ENCODE measurements around the gene PCAT6.
"Not testable (repeated sequence)": the region's sequence is repeated elsewhere in the genome, so short reads cannot be mapped to it uniquely, and the experiment has no call there.

Gene PCAT6

DNA sequence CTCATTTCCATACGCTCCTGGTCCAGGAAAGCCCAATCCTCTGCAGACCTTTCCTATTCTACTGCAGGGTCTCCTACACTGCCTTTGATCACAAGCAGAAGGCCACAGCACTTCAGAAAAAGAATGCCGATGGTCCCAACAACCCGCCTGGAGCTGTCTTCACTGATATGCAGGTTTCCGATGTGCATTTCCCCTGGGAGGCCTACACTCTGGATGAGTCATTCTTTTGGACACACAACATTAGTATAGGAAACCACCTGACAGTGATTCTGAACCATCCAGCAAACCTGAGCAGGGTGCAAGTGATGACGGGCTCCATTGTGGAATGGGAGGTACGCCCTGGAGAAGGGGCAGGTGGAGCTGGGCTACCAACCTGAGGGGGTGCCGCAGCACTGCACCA, 15.0 kb downstream of the PCAT6 start:
- no peaks in the 10 kb centered on the region for H3K27me3 Mint-ChIP-seq
- no peaks in the 10 kb centered on the region for H3K9me3 Mint-ChIP-seq
- no peak overlapping the region for H3K4me3 Mint-ChIP-seq
- no peaks in the 10 kb centered on the region for H3K36me3 Mint-ChIP-seq
- no peak overlapping the region for H3K27ac Mint-ChIP-seq
- no peaks in the 10 kb centered on the region for H3K4me1 Mint-ChIP-seq

DNA sequence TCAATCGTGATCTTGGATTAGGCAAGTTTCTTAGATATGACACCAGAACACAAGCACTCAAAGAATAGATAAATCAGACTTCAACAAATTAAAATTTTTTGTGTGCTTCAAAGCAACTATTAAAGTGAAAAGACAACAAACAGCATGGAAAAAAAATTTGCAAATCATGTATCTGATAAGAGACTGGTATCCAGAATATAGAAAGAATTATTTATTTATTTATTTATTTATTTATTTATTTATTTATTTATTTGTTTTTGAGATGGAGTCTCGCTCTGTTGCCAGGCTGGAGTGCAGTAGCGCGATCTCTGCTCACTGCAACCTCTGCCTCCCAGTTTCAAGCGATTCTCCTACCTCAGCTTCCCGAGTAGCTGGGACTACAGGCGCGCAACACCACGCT, 18.5 kb downstream of the PCAT6 start:
- not testable (repeated sequence) for H3K36me3 Mint-ChIP-seq, H3K27me3 Mint-ChIP-seq, H3K27ac Mint-ChIP-seq, H3K9me3 Mint-ChIP-seq, H3K4me1 Mint-ChIP-seq, H3K4me3 Mint-ChIP-seq

DNA sequence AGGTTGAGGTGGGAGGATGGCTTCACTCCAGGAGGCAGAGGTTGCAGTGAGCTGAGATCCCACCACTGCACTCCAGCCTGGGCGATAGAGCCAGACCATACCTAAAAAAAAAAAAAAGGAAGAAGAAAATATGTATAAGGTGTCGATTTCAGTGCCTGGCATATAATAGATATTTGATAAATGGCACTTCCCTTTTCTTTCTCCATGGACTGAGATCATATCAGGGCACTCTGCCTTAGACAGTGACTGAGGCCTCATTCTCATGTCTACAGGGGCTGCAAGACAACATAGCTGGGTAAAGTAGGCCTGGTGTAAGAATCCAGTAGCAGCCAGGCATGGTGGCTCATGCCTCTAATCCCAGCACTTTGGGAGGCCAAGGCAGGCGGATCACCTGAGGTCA, 21.2 kb downstream of the PCAT6 start:
- no peak overlapping the region for H3K4me3 Mint-ChIP-seq
- H3K4me1 Mint-ChIP-seq, result peaks cover 20% of the 10 kb centered on the region
- H3K9me3 Mint-ChIP-seq, result no peaks in the 10 kb centered on the region
- H3K27ac Mint-ChIP-seq, result no peak overlapping the region
- no peaks in the 10 kb centered on the region for H3K36me3 Mint-ChIP-seq
- no peaks in the 10 kb centered on the region for H3K27me3 Mint-ChIP-seq

DNA sequence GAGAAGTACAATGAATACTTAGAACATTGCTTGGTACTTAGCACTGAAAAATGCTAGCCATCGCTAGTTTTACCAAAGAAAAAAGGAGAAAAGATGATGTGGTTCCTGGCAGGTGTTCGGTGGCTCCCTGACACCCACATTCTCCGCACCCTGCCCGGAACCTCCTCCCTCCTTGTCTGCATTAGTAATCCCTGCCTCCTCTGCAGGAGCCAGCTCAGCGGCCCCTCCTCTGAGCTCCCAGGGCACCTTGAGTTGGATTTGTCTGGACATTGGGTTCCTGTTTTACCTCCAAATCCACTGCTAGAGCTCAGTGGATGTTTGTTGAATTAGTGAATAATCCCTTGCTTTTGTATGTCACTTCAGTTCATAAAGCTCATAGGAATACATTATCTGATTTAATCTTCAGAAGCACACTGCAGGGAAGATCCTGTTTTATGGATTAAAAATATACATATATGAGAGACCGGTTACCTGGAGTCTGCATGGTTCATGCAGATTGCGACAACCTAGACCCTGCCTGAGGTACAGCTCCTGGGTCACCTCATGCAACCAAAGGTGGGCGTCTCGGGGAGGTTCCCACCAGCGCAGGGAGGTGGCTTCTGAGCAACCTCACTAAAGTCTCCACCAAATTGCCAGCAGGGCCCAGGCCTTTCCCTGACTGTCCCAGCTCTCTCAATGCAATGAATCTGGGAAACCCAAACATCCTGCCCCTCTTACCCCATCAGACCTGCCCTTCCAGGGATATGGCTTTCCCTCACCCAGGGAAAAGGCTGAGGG, 24.2 kb downstream of the PCAT6 start:
- Mint-ChIP-seq H3K4me3 (no peak overlapping the region), H3K36me3 (no peaks in the 10 kb centered on the region), H3K27ac (no peak overlapping the region), H3K27me3 (no peaks in the 10 kb centered on the region), H3K4me1 (peaks cover 29% of the 10 kb centered on the region), H3K9me3 (no peaks in the 10 kb centered on the region)

DNA sequence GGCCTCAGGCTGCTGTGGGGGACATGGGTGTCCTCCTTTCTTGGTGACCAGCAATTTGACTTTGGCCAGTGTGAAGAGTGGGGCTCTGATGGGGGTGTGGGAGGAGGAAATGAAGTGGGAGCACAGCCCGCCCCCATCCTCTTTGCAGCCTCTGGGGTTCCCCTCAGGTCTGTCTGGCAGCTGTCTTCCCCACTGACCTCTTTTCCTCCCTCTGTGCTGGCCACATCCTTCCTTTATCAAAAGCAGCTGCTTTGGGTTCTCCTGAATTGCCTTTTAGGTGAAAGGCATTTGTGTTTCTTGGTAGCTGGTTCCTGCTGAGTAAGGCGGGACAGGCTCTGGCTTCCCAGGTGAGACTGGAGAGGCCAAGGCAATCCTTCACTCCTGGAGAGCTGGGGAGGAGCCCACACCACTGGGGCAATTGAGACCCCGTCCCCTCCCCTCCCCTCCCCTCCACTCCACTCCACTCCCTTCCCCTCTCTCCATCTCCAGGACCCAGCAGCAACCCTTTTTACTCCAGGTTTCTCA, 24.9 kb downstream of the PCAT6 start:
- Mint-ChIP-seq H3K27me3 (no peaks in the 10 kb centered on the region), H3K9me3 (no peaks in the 10 kb centered on the region), H3K4me1 (peaks cover 29% of the 10 kb centered on the region), H3K4me3 (no peak overlapping the region), H3K27ac (no peak overlapping the region), H3K36me3 (no peaks in the 10 kb centered on the region)

DNA sequence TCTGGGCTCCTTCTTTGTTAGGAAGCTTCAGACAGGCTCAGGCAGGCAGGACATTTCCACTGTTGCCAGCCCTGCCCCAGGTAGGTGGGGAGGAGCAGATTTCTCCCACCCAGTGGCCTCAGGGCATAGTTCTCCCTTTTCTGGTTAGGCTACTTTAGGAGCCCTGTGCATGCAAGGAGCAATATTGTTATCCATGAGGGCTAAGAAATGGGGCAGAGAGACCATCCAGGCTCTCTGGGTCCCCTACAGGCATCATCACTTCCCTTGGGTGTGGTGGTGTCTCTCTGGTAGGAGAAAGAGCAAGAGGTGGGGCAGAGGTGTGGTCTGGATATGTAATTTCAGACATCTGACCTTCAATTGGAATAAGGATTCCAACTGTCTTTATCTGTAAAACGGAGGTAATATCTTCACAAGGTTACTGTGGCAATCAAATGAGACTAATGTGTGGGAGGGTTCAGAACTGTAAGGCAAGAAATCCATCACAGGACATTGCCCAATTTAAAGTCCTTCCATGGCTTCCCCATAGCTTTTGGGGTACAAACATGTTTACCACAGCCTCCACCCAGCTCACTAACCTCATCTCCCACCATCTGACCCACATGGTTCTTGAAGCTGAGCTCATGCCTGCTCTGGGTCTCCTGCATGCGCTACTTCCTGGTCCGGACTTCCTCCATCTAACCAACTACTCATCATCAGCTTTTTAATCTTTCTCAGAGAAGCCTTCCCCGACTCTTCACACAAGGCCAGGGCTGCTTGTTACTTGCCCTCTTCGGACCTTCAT, 26.1 kb downstream of the PCAT6 start:
- Mint-ChIP-seq H3K4me3 (no peak overlapping the region), H3K27ac (no peak overlapping the region), H3K4me1 (peaks cover 29% of the 10 kb centered on the region)

DNA sequence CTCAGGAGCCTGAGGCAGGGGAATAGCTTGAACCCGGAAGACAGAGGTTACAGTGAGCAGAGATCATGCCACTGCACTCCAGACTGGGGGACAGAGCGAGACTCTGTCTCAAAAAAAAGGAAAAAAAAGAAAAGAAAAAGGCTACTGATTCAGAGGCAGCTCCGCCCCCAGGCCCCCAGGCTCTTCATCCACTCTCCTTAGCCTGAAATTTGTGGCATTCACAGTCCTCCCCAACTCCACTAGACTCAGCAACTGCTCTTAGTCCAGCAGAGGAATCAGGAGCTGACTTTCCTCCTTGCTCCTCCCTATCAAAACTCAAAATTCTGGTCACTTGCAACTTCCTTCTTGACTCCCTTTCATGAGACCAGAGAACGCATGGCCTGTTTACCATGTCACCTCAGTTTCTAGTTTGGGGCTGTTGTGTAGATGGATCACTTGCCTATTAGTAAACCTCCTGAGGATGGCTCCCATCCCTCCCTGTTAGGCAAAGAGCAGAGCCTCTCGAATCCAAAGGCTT, 27.1 kb downstream of the PCAT6 start:
- peaks cover 29% of the 10 kb centered on the region for H3K4me1 Mint-ChIP-seq
- H3K27ac Mint-ChIP-seq, result no peak overlapping the region
- no peaks in the 10 kb centered on the region for H3K36me3 Mint-ChIP-seq
- no peaks in the 10 kb centered on the region for H3K9me3 Mint-ChIP-seq
- H3K4me3 Mint-ChIP-seq, result no peak overlapping the region
- no peaks in the 10 kb centered on the region for H3K27me3 Mint-ChIP-seq

More for the DNA sequence above, 26.1 kb downstream of the PCAT6 start:
- H3K27me3 Mint-ChIP-seq, result no peaks in the 10 kb centered on the region
- H3K9me3 Mint-ChIP-seq, result no peaks in the 10 kb centered on the region
- no peaks in the 10 kb centered on the region for H3K36me3 Mint-ChIP-seq

DNA sequence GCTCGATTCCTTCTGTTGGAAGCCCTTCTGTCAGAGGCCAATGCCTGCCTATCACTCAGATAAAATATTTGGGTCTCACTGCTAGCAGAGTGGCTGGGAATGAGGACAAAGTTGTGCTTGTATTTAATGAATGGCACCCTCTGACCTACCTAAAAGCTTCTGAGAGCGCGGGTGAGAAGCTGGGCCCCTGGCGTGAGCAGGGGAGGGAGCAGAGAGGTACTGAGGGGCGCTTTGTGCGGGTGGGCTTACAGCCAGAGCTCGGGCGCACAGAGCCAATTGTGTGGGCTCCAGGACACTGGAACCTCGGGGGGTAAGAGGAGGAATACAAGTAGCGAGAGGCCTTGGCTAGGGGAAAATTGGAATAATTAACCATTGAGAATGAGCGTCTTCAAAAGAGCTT, 32.3 kb downstream of the PCAT6 start:
- H3K27me3 Mint-ChIP-seq, result no peaks in the 10 kb centered on the region
- H3K4me3 Mint-ChIP-seq, result no peak overlapping the region
- H3K9me3 Mint-ChIP-seq, result no peaks in the 10 kb centered on the region
- no peaks in the 10 kb centered on the region for H3K36me3 Mint-ChIP-seq
- peak overlapping the region; percentile 51 for H3K27ac Mint-ChIP-seq
- H3K4me1 Mint-ChIP-seq, result peaks cover under 1% of the 10 kb centered on the region

DNA sequence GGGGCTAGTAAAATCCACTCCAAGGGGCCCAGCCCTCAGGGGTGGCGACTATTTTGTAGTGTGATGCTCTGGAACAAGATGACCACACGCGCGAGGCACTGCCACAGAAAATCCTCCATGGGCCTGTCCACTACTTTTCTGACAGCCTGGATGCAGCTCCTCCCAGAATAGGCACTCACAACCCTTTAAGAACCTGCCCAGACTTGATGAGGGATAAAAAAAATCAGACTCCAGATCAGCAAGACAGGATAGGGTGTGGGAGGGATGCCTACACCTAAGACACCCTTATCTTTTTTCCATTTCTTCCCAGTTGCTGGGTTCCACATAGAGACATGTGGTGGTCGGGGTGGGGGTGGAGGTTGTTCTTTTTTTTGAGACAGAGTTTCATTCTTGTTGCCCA, 33.5 kb downstream of the PCAT6 start:
- Mint-ChIP-seq H3K27me3 (no peaks in the 10 kb centered on the region), H3K9me3 (no peaks in the 10 kb centered on the region), H3K36me3 (no peaks in the 10 kb centered on the region), H3K4me3 (no peak overlapping the region), H3K27ac (no peak overlapping the region), H3K4me1 (no peaks in the 10 kb centered on the region)

DNA sequence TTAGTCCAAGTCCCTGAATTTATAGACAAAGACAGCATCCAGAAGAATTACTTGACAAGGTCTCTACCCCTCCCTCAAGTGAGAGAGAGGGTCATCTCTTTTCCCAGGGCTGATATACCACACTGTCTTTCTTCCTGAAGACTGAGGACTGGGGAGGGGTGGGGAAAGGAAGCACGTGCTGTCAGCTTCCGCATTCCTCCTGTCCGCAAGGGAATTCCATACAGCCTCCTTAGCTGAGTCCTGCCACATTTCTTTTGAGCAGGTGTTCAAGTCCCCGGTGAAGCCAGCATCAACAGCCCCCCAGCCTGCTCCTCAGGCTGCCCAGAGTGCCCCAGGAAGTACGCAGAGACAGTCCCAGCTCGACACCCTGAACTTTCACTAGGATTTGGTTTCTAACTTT, 34.2 kb downstream of the PCAT6 start:
- Mint-ChIP-seq H3K27me3 (no peaks in the 10 kb centered on the region), H3K4me3 (no peak overlapping the region), H3K4me1 (no peaks in the 10 kb centered on the region), H3K9me3 (no peaks in the 10 kb centered on the region), H3K27ac (no peak overlapping the region), H3K36me3 (no peaks in the 10 kb centered on the region)

DNA sequence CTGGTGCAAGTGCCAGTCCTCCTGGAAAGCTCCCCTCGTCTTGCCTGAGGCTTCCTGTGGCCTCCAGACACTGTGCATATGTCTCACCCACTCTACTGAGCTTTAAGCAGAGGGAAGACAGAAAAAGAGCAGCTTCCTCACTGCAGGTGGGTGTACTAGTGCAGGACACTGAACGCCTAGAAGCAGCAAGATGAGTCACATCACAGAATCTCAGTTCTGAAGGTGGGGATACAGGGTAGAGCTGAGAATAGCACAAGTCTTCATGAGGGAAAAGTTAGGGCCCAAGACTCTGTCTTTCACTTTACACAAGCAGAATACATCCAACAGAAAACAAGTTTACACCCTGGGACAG, 37.4 kb downstream of the PCAT6 start:
- Mint-ChIP-seq H3K4me1 (no peaks in the 10 kb centered on the region), H3K27ac (no peak overlapping the region), H3K36me3 (no peaks in the 10 kb centered on the region), H3K4me3 (no peak overlapping the region), H3K9me3 (no peaks in the 10 kb centered on the region), H3K27me3 (no peaks in the 10 kb centered on the region)

DNA sequence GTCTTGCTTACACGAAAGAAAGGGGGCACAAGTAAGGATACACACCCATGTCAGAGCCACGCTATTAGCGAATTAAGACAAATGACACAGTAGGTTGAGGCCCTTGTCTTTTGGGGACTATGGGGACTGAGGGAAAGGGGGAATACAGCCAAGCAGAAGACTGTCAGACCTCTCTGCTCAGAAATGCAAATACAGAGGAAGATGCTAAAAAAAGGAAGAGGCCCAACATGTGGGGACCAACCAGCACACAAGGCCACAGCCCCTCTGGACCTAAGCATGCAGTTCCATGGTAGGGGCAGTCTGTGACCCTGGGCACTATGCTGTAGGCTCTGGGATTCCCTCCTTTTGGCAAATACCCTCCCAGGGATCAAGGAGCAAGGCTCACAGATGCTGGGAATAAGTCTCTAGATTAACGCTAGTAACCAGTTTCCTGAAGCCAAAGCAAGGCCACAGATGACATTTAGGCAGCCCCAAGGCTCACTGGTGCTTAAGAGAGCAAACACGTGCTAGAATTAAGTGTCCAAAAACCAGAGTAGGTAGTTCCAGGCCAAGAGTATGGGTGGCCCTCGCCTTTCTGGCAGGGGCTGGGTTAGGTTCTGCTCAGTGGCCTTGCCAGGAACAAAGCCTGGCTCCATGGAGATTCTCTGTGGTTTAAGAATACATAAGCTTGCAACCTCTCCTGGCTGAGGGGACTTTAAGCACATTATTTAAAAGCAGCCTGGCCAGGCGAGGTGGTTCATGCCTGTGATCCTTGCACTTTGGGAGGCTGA, 40.0 kb downstream of the PCAT6 start:
- Mint-ChIP-seq H3K4me1 (no peaks in the 10 kb centered on the region), H3K27me3 (no peaks in the 10 kb centered on the region), H3K4me3 (no peak overlapping the region), H3K27ac (no peak overlapping the region), H3K9me3 (no peaks in the 10 kb centered on the region), H3K36me3 (no peaks in the 10 kb centered on the region)

DNA sequence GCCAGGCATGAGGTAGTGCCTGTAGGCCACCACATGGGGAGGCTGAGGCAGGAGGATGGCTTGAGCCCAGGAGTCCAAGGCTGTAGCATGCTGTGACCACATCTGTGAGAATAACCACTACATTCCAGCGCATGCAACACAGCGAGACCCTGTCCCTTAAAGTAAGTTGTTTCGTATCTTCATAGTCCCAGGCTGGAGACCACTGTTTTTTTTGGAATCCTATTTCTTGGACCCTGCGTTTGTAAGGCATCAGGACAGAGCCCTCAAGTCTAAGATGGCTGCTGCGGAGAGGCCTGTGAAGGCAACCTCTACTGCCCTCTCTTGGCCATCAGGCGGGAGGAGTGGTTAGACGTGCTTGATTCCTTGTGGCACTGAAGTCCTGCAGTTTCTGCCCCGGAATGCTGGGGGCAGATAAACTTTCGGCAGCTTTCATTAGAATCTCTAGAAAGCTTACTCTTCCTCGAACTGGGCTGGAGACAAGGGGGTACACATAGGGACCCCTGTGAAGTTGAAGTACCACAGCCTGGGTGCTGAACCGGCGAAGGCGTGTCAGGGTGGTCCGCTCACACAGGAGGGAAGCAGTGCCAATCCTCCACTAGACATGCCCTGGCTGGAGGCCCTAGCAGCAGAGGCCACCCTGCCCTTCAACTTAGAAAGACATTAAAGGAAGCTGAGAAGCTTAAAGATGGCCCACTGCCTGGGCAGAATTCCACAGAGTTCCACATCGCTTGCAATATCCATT, 41.6 kb downstream of the PCAT6 start:
- Mint-ChIP-seq H3K9me3 (no peaks in the 10 kb centered on the region), H3K36me3 (no peaks in the 10 kb centered on the region), H3K4me3 (no peak overlapping the region), H3K27me3 (no peaks in the 10 kb centered on the region), H3K27ac (no peak overlapping the region), H3K4me1 (no peaks in the 10 kb centered on the region)

DNA sequence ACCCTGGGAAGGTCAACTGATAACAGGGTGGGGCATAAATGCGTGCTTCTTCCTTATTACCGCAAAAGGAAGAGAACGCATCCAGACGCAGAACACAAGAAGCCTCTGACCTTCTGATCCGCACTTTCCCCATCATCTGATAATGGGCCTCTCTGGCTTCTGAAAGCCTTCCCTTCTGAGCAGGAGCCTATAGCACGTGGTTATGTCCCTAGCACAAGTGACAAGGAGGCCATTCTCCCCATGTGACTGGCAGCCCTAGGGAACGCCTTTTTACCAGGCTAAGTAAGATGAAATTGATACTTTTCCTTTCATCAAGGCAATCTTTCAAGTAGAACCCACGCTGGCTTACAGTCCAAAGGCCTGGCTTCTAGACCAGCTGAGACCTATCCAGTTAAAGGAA, 44.0 kb downstream of the PCAT6 start:
- Mint-ChIP-seq H3K4me1 (no peaks in the 10 kb centered on the region), H3K9me3 (no peaks in the 10 kb centered on the region), H3K4me3 (no peak overlapping the region), H3K27ac (no peak overlapping the region), H3K27me3 (peaks cover 1% of the 10 kb centered on the region), H3K36me3 (no peaks in the 10 kb centered on the region)

DNA sequence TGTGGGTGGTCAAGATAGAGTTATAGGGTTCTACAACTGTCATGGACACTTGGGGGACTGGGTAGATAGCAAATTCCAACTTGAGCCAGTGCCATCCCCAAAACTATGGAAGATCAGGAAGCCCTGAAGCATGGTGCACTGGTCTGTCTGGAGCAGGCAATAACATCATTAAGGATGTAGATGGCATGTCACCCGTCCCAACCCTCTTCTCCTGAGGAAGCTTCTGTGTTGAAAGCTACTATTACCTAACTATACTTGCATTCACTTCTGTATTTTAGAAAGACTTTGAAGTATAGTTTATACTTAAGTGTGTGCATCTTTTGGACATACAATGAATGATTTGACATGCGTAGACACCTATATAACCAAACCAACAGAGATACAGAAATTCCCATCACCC, 45.3 kb downstream of the PCAT6 start:
- Mint-ChIP-seq H3K4me1 (no peaks in the 10 kb centered on the region), H3K36me3 (no peaks in the 10 kb centered on the region), H3K27me3 (peaks cover 8% of the 10 kb centered on the region), H3K9me3 (no peaks in the 10 kb centered on the region), H3K27ac (no peak overlapping the region), H3K4me3 (no peak overlapping the region)
